Right lobe of liver (tissue), 6 donors: Measurements from ENCODE around the gene ASTL. TPM values are rescaled to one million over a fixed set of nuclear protein-coding genes. Genes with fewer than 3 reads are reported as not detected.

Experiments
- ATAC-seq, 4 donors: fragments of 200-7000 bp; cut with Tn5 transposase; one replicate each; pipeline ENCODE4 v1.9.1; 2020; ENCODE audit warnings: mild to moderate bottlenecking in 4 of 4, moderate library complexity in 4 of 4
- DNase-seq, 3 donors: peaks; one replicate each; pipeline ENCODE4 v3.0.0-alpha.2; 2020
- H3K27ac ChIP-seq, 3 donors: fragments of 200-600 bp; one replicate each; pipeline ENCODE4 v1.8.0; 2022
- H3K27me3 ChIP-seq, 2 donors: fragments of 200-600 bp; one replicate each; pipeline ENCODE4 v1.8.0; 2022
- H3K36me3 ChIP-seq, 4 donors: fragments of 200-600 bp; sonication (generic) in 1 of 4; one replicate each; pipeline versions ENCODE4 v1.5.1 to v1.8.0; 2017 to 2022; ENCODE audit warnings: control low read depth in 1 of 4
- H3K4me1 ChIP-seq, 4 donors: fragments of 200-600 bp; sonication (generic) in 1 of 4; one replicate each; pipeline versions ENCODE4 v1.5.1 to v1.8.0; 2017 to 2022; ENCODE audit warnings: control low read depth in 1 of 4
- H3K4me3 ChIP-seq, 3 donors: fragments of 200-600 bp; one replicate each; pipeline ENCODE4 v1.8.0; 2022
- H3K9me3 ChIP-seq, 4 donors: fragments of 200-600 bp; sonication (generic) in 1 of 4; one replicate each; pipeline versions ENCODE4 v1.5.1 to v1.8.0; 2017 to 2022; ENCODE audit warnings: control low read depth in 1 of 4
- CTCF ChIP-seq, 4 donors: fragments of 200-600 bp in 3 of 4; fragments of 450-650 bp in 1 of 4; IDR thresholded peaks; one replicate each; pipeline versions ENCODE4 v1.5.1 to v1.8.0; 2016 to 2022; ENCODE audit warnings: antibody characterized with exemption in 4 of 4, mild to moderate bottlenecking in 2 of 4
- POLR2A ChIP-seq: fragments of 450-650 bp; IDR thresholded peaks from one replicate; pipeline ENCODE4 v1.6.1; 2017; ENCODE audit warnings: antibody characterized with exemption, mild to moderate bottlenecking
- WGBS: methylation state at CpG from one replicate; pipeline ENCODE4 v1.1.6; 2018; ENCODE audit warnings: low coverage, low lambda C conversion rate; ENCODE audit not compliant: insufficient coverage; ENCODE audit errors: missing lambda C conversion rate; 5-methylcytosine and 5-hydroxymethylcytosine counted together
- intact Hi-C, 2 donors: fragments of 100-400 bp; cut with DNase I; formaldehyde crosslinking; loops; one replicate each; pipeline versions ENCODE4 v1.11.2 to v1.14.1; 2022
- total RNA-seq, 6 experiments: library from RNA; depleted of rRNA in 2 of 6; stranded (reverse); fragments of >200 nt in 2 of 6; fragmentation: NEBNext Ultra II Directional in 3 of 6; extraction: Animal tissue kit (Norgen Biotek cat#: 25700) in 3 of 6; gene quantifications; one replicate each; pipeline versions ENCODE4 v1.1.0 to v1.2.4, GENCODE V29; 2016 to 2023
- donor health status: DM: no; HTN: yes; CAD: no.
- donor health status: DM: no; HTN: no; CAD: no.
- donor health status: DM: no; HTN: no; CAD: no.
- donor health status: DM: no; HTN: yes; CAD: no.
- donor health status: DM: no; HTN: yes; CAD: no.

The ASTL gene
- total RNA-seq, 6 experiments from 2014 or later = not detected

DNA sequence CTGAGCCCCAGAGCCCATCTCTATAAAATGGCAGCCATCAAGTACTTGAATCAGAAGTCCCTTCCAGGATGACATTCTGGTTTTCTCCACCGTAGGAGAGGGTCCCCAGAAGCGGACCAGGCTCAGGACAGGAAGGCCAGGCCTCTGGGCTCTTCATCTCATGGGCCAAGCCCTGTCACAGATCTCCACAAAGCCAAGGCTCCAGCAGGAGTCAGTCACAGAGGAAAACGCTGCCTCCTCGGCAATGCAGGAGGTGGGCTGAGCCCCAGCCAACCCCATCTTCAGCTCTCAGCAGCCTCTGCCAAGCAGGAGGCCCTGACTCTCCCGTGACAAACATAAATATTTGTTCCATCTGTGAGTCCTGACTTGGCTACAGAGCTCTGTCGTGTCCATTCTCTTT lies 64.1 kb downstream of the ASTL start:
- Histone ChIP-seq H3K9me3 (no peaks in the 10 kb centered on the region), H3K27me3 (no peaks in the 10 kb centered on the region), H3K27ac (no peak overlapping the region), H3K4me1 (no peaks in the 10 kb centered on the region), H3K4me3 (no peak overlapping the region), H3K36me3 (no peaks in the 10 kb centered on the region)
- intact Hi-C loops = no loop called here
- DNase-seq = no peak
- 35% methylated on average over 2 of the region's 6 CpGs for WGBS
- TF ChIP-seq CTCF (IDR thresholded peaks at IDR 0.05) (no peak), POLR2A (no peak)
- no peak for ATAC-seq

DNA sequence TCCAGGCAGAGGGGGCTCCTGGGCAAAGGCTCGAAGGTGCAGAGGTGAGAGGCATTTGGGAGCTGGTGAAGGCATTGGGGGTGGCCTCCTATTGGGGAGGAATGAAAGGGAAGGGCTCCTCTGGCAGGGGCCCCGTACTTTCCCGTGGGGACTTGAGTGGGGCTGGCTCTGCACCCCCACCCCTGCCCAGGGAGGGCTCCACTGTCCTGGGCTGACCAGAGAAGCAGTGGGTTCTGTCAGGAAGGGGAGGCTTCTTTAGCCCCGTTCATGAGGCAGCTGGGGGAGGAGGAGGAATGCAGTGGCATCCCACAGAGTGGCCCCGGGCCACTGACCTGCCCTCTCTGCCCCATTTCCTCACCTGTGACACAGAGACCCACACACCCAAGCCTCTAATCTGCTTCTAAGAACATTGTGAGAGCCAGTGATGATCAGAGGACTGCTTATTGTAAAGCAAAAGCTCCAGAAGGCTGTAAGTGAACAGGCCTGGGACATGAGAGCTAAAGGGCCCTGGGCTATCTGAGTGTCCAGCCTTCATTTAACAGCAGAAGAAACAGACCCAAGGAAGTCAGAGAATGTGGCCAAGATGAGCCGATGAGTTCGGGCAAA lies 65.0 kb downstream of the ASTL start:
- no peaks in the 10 kb centered on the region for H3K36me3 ChIP-seq
- no peaks in the 10 kb centered on the region for H3K9me3 ChIP-seq
- H3K4me1 ChIP-seq = peaks cover 0 to 3% (median 0%) of the 10 kb centered on the region in 4 donors
- intact Hi-C loops = no loop called here
- H3K27ac ChIP-seq = no peak overlapping the region
- no peaks in the 10 kb centered on the region for H3K27me3 ChIP-seq
- no peak for TF ChIP-seq CTCF (IDR thresholded peaks at IDR 0.05)
- TF ChIP-seq POLR2A = no peak
- no peak for DNase-seq
- no peak overlapping the region for H3K4me3 ChIP-seq
- no peak for ATAC-seq
- 56% methylated on average over 2 of the region's 7 CpGs for WGBS

Other genes with a start within 250 kb of the ASTL start
- gene ANKRD36C, start 146.7 kb downstream of the ASTL start, total RNA-seq = 1 to 10 TPM; 2.8 to 8.4 (median 4.2) TPM
- 1 to 10 TPM in 2 of 6 experiments, under 1 TPM in 2, not detected in 2; 0.39 to 2.0 (median 0.90) TPM for gene GPAT2, start 103.6 kb downstream of the ASTL start, total RNA-seq
- gene ADRA2B, start 21.9 kb downstream of the ASTL start, total RNA-seq = 1 to 10 TPM; 1.7 to 8.1 (median 3.2) TPM
- 1 to 10 TPM in 5 of 6 experiments, under 1 TPM in 1; 0.44 to 2.5 (median 1.2) TPM for gene DUSP2, start 6.9 kb upstream of the ASTL start, total RNA-seq
- gene STARD7, start 70.3 kb upstream of the ASTL start, total RNA-seq = 10 to 100 TPM; 52.8 to 83.9 (median 65.4) TPM
- gene TMEM127, start 127.5 kb upstream of the ASTL start, total RNA-seq = 10 to 100 TPM; 28.3 to 42.6 (median 32.8) TPM
- 10 to 100 TPM; 39.8 to 80.3 (median 45.0) TPM for gene CIAO1, start 127.7 kb upstream of the ASTL start, total RNA-seq
- gene SNRNP200, start 167.0 kb upstream of the ASTL start, total RNA-seq = 10 to 100 TPM; 43.6 to 52.5 (median 46.8) TPM
- 1 to 10 TPM in 1 of 6 experiments, under 1 TPM in 5; 0.15 to 1.2 (median 0.24) TPM for gene ITPRIPL1, start 186.8 kb upstream of the ASTL start, total RNA-seq
- gene NCAPH, start 197.3 kb upstream of the ASTL start, total RNA-seq = 1 to 10 TPM in 2 of 6 experiments, under 1 TPM in 4; 0.24 to 1.6 (median 0.72) TPM